Activated CD4-positive, alpha-beta T cell treated with anti-CD3 and anti-CD28 coated beads for 48 hours (primary cell): ENCODE measurements around the gene ANAPC13.

Source experiments
- DNase-seq: peaks from one replicate; pipeline ENCODE4 v3.0.0-alpha.2; 2020

ANAPC13 gene

DNA sequence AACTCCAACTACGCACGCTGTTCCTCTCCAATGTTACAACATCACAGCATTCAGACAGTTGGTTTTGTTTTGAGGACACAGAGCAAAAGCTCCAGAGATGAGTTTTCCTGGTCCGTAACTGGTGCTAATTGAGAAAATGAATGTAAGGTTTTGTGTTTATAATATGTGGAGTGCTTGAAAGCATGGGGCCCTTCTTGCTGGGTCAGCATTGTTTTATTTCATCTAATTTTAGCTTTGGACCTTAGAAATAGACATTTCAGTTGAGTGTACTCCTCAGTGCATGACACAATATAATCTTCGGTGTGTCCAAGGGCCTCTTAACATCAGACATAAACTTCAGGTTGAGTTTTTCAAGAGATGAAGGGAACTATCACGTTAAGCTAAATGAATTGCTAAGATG is 37.1 kb downstream of the ANAPC13 start:
- DNase-seq = no peak

DNA sequence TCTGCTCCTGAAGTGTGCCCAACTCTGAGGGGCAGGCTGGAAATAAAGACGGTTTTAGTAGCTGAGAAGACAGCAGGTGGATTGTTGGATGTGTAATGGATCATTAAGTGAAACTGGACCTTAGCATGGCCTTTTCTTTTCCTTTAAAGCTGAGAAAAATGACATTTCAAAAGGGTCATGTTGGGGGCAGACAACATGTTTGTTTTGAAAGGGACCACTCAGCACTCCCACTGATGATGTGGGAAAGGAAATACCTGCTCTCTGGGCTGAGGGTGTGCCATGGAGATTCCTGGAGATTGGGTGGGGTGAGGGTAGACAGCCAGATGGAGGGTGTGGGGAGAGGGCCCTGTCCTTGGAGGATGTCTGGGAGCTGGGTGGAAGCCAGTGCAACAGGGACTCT is 38.4 kb downstream of the ANAPC13 start:
- DNase-seq = no peak

DNA sequence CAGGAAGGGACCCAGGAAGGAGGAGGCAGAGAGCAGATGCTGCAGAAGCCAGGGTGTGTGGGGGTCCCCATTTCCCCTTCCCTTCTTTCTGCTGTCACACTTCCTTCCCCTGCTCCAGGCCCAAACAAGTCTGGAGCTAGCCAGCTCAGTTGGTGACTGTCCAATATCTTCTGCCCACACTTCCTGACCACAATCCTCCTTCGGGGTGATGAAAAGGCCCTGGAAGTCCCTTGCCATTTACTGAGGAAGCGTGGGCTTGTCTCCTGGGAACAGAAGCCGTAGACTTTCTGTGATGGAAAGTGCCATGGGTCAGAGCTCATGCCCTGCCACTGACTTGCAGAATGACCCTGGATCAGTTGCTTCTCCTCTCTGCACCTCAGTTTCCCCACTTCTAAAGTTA is 39.0 kb downstream of the ANAPC13 start:
- no peak for DNase-seq

DNA sequence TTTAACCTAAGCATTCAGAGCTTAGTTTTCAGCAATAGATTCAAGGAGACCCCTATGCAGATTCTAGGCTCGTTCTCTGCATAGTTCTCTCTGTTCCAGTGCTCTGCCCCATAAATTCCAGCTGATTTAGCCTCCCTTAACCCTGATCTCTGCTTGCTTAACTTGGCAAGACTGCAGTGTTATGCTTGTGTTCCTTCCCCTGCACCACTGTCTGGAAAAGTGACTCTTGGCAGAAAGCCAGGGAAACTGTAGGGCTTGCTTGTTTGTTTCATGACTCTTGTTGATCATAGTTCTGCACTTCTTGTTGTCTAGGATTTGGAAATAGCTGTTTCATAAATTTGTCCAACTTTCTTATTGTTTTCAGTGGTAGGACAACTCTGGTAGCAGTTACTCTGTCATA is 40.1 kb downstream of the ANAPC13 start:
- DNase-seq = no peak

DNA sequence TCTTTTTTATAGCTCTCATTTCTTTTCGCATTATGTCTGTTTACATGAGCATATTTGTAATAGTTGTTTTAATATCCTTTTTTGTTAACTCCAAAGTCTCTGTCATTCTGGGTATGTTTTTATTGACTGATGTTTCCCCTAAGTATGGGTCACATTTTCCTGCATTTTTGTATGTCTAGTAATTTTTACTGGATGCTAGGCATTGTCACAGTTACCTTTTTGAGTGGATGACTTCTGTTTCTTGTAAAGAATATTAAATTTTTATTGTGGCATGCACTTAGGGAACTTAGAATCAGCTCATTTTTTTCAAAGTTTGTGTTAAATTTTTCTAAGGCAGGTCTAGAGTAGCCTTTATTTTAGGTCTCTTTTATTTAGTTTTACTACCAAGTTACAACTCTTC is 40.7 kb downstream of the ANAPC13 start:
- DNase-seq = no peak

DNA sequence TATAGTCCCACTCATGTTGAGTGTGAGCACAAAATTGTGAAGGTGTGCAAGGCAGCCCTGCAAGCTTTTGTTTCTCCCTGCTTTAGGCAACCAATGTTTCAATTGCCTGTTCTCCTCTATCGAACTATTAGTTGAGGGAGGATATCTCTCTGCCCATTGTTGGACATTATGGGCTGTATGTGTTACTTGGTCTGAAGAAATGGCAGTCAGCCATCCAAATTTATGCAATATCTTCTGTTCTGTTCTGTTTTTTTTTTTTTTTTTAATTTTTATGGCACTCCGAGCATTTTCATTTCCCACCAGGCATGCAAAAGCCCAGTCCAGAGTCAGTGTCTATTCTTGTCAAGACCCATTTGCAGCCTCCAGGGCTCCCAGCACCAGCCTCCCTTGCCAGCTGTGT is 44.0 kb downstream of the ANAPC13 start:
- DNase-seq = no peak

DNA sequence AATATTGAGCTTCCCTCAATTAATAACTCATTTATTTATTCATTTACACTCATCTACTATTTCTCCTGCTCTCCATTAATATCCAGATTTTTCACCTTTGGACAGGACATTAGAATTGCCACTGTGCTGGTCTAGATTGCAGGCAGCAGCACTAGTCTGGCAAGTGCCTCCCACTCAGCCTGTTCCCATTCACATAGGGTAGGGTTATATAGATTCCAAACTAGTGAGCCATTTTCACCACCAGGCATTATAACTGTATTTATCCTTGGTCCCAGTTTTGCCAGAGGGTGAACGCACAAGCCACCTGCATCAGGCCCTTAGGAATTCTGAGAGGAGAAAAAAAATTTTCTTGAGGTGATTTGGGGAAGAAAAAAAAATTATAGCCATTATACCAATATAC is 44.5 kb downstream of the ANAPC13 start:
- DNase-seq = no peak

DNA sequence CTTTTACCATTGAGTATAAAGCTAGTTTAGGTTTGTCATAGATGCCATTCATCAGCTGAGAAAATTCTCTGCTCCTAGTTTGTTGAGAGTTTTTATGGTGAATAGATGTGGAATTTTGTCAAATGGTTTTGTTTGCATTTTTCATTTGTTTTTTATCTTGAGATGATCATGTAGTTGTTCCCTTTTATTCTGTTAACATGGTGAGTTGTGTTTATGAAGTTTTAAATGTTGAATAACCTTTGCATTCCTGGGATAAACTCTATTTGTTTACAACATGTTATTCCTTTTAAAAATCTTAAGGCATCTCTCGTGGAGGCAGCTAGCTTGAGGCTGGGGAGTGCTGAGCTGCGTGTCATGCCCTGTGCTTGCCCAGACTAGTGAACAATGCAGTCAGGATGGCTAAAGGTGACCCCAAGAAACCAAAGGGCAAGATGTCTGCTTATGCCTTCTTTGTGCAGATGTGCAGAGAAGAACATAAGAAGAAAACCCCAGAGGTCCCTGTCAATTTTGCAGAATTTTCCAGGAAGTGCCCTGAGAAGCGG is 48.5 kb downstream of the ANAPC13 start:
- DNase-seq = no peak

DNA sequence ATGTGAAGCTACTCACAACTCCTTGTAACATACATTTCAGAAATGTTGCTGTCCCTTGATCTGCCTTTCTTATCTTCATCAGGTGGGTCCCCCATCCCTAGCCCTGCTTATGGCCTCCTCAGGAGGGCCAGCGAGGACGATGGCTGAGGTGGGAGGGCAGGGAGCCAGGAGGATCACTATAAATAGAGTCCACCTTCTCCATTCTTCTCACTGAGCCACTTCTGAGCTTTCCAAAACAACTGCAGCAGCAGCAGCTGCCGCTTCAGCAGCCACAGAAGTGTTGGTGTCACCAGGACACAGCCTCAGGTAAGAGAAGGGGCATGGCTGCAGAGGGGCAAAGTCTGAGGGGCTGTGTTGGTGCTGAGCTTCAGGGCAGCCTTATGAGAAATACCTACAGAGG is 53.5 kb downstream of the ANAPC13 start:
- DNase-seq = no peak

DNA sequence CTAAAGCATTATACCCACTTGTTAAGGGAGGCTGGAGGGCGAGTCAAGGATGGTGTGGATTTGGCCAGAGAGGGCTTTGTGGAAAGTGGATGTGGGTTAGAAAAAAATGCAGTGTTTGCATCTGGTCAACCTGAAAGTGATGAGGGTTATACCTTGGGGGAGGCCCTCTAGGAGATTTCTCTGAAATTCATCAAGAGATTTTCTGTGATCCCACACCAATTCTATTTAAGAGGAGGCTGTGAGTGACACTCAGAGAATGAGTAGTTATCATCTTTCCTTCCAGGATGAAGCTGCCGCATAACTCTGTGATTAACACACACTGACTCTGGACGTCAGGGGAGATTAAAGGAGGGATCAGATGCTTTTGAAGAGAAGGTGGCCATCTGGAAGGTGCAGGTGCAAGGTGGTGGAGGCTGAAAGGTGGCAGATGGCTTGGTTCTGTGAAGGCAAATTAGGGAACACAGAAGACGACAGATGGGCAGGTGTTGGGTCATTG is 54.8 kb downstream of the ANAPC13 start:
- no peak for DNase-seq

DNA sequence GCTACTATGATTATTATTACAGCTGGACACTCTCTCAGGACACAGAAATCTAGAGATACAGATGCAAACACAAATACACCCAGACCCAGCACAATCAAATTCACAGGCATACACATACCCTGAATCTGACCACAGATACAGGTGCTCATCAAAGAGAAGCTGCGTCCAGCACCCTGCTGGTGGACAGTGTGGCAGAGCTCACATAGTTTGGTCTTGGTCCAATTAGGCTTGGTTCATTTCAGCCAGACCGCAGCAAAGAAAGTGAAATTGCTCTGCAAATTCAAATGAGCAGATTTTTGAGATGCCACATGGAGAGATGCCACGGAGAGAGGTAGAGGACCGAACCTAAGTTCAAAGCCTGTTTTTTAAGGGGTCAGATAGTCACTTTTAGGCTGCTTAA is 55.6 kb downstream of the ANAPC13 start:
- no peak for DNase-seq

DNA sequence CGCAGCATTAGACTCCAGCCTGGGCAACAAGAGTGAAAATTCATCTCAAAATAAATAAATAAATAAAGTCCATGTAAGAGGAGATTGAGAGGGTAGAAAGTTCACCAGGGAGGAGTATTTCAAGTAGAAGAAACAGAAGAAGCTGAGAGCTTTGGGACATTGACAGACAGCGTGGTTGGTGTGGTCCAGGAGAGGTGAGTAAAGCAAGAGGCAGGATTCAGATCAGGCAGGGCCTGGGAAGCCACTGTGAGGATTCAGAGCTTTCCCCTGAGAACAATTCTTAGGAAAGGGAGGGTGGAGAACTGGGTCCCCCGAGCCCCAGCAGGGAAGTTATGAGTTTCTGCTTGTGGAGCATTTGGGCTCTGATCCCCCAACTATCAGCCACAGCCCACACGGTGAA is 57.4 kb downstream of the ANAPC13 start:
- DNase-seq = no peak
